HCT116 (cell line): Measurements from ENCODE around the gene SLC26A2. TPM values are rescaled to one million over a fixed set of nuclear protein-coding genes. Genes with fewer than 3 reads are reported as not detected.

Experiments
- ATAC-seq: fragments of 200-7000 bp; cut with Tn5 transposase; 2 replicates; pipeline ENCODE4 v1.9.1; 2020; ENCODE audit warnings: mild to moderate bottlenecking, moderate library complexity
- BruUV-seq: library from RNA; stranded (reverse); fragments of 400-500 nt; replicated peaks from 2 replicates; lab custom pipeline; 2021; lab: Mats Ljungman, UMichigan
- CTCF ChIA-PET: fragments of 300-600 bp; sonication (Branson Sonifier 250); formaldehyde crosslinking; loops from one replicate; lab custom pipeline; 2021; ENCODE audit warnings: antibody characterized with exemption; lab: Charles Lee
- POLR2A ChIA-PET: fragments of 300-600, 350-600 bp; sonication (Branson Sonifier 250); formaldehyde crosslinking; loops from one replicate; lab custom pipeline; 2021; ENCODE audit warnings: antibody characterized with exemption; lab: Charles Lee
- RAD21 ChIA-PET, 2 experiments: fragments of 300-600 bp; sonication (Branson Sonifier 250); formaldehyde crosslinking; loops; one replicate each; lab custom pipeline; 2023; ENCODE audit warnings: low total read pairs in 2 of 2; ENCODE audit not compliant: uncharacterized antibody in 2 of 2, unreplicated experiment in 2 of 2, low non-redundant PET in 1 of 2; lab: Charles Lee
- DNase-seq: peaks from one replicate; pipeline ENCODE4 v3.0.0-alpha.2; 2010; ENCODE audit warnings: low read depth, low spot score
- H2AFZ ChIP-seq: fragments of 200-600 bp; shearing (Covaris generic), sonication (generic); 2 replicates; pipeline ENCODE4 v1.6.1; 2017; ENCODE audit warnings: low read depth, mixed run types, mixed read lengths, antibody characterized with exemption, low read length; ENCODE audit not compliant: poor library complexity, severe bottlenecking
- H3K27ac ChIP-seq: 2 replicates; pipeline ENCODE4 v1.5.1; 2012; ENCODE audit warnings: low read depth, low read length
- H3K27me3 ChIP-seq: fragments of 200-600 bp; sonication (generic); 2 replicates; pipeline ENCODE4 v1.6.1; 2016; ENCODE audit warnings: mixed run types, low read length, mixed read lengths; ENCODE audit not compliant: insufficient read depth
- H3K36me3 ChIP-seq, 2 experiments: fragments of 200-500 bp in 1 of 2; fragments of 200-600 bp in 1 of 2; sonication (Bioruptor generic) in 1 of 2; sonication (generic) in 1 of 2; 2 replicates each; pipeline versions ENCODE4 v1.5.1 to v1.6.1; 2014 to 2016; ENCODE audit warnings: low read length in 2 of 2, inconsistent platforms in 1 of 2, mixed read lengths in 1 of 2, mixed run types in 1 of 2; ENCODE audit not compliant: insufficient read depth in 2 of 2, control insufficient read depth in 1 of 2
- H3K4me1 ChIP-seq, 2 experiments: fragments of 200-600 bp in 1 of 2; sonication (generic) in 1 of 2; 2 replicates each; pipeline versions ENCODE4 v1.5.1 to v1.6.1; 2012 to 2017; ENCODE audit warnings: low read length in 2 of 2, inconsistent platforms in 1 of 2, mild to moderate bottlenecking in 1 of 2, mixed read lengths in 1 of 2, mixed run types in 1 of 2, moderate library complexity in 1 of 2; ENCODE audit not compliant: insufficient read depth in 2 of 2, control insufficient read depth in 1 of 2
- H3K4me2 ChIP-seq: fragments of 200-600 bp; sonication (generic); 2 replicates; pipeline ENCODE4 v1.6.1; 2017; ENCODE audit warnings: mixed run types, low read length, mixed read lengths
- H3K4me3 ChIP-seq, 2 experiments: fragments of 200-600 bp in 1 of 2; sonication (generic) in 1 of 2; replicated peaks in 1 of 2; 2 replicates each; pipeline ENCODE4 v1.5.1; 2011 to 2016; ENCODE audit warnings: low read length in 2 of 2, control low read depth in 1 of 2, low read depth in 1 of 2, mild to moderate bottlenecking in 1 of 2, mixed read lengths in 1 of 2, mixed run types in 1 of 2
- H3K79me2 ChIP-seq: fragments of 200-600 bp; sonication (generic); 2 replicates; pipeline ENCODE4 v1.6.1; 2017; ENCODE audit warnings: mild to moderate bottlenecking, mixed run types, low read length, moderate library complexity, mixed read lengths; ENCODE audit not compliant: insufficient read depth
- H3K9ac ChIP-seq: fragments of 200-600 bp; sonication (generic); 2 replicates; pipeline ENCODE4 v1.6.1; 2016; ENCODE audit warnings: low read length, mixed read lengths
- H3K9me2 ChIP-seq: fragments of 200-600 bp; sonication (generic), shearing (Covaris generic); 2 replicates; pipeline ENCODE4 v1.6.1; 2017; ENCODE audit warnings: mixed run types, mild to moderate bottlenecking, moderate library complexity; ENCODE audit not compliant: insufficient read depth
- H3K9me3 ChIP-seq, 2 experiments: fragments of 200-500 bp in 1 of 2; fragments of 200-600 bp in 1 of 2; sonication (Bioruptor generic) in 1 of 2; sonication (generic) in 1 of 2; 2 replicates each; pipeline ENCODE4 v1.6.1; 2014 to 2017; ENCODE audit warnings: low read length in 2 of 2, mixed read lengths in 2 of 2, inconsistent platforms in 1 of 2, low read depth in 1 of 2, mild to moderate bottlenecking in 1 of 2, mixed run types in 1 of 2, moderate library complexity in 1 of 2; ENCODE audit not compliant: control insufficient read depth in 1 of 2, insufficient read depth in 1 of 2
- H4K20me1 ChIP-seq: fragments of 200-600 bp; sonication (generic), shearing (Covaris generic); 2 replicates; pipeline ENCODE4 v1.6.1; 2017; ENCODE audit warnings: mixed run types, mild to moderate bottlenecking, moderate library complexity; ENCODE audit not compliant: insufficient read depth
- EGR1 ChIP-seq: IDR thresholded peaks from 2 replicates; pipeline ENCODE4 v1.6.1; 2012; ENCODE audit warnings: low read depth
- POLR2AphosphoS5 ChIP-seq: IDR thresholded peaks from 2 replicates; pipeline ENCODE4 v1.6.1; 2011; ENCODE audit warnings: mild to moderate bottlenecking, low read depth, low read length, moderate library complexity
- REST ChIP-seq: IDR thresholded peaks from 2 replicates; pipeline ENCODE4 v1.6.1; 2012; ENCODE audit warnings: low read depth
- SIN3A ChIP-seq: IDR thresholded peaks from 2 replicates; pipeline ENCODE4 v1.6.1; 2012; ENCODE audit warnings: low read depth
- TCF7L2 ChIP-seq: IDR thresholded peaks from 2 replicates; pipeline ENCODE4 v1.7.0; 2011; ENCODE audit warnings: borderline replicate concordance, inconsistent platforms; ENCODE audit not compliant: insufficient read depth, insufficient read length; ENCODE audit errors: extremely low read depth
- ZFX ChIP-seq: fragments of 450-650 bp; IDR thresholded peaks from 2 replicates; pipeline ENCODE4 v1.6.1; 2017
- intact Hi-C: fragments of 100-400 bp; cut with micrococcal nuclease; formaldehyde crosslinking; loops from 2 replicates; pipeline ENCODE4 v1.10.0; 2022
- total RNA-seq: library from RNA; stranded (reverse); gene quantifications from one replicate; pipeline ENCODE4 v1.2.1, GENCODE V29; 2021; ENCODE audit not compliant: unreplicated experiment
- TF ChIP-seq, protein P1 (sequence below): IDR thresholded peaks from 2 replicates; pipeline ENCODE4 v1.6.1; 2011; ENCODE audit warnings: mild to moderate bottlenecking, low read length, moderate library complexity; ENCODE audit not compliant: insufficient replicate concordance; ENCODE audit errors: extremely low read depth
- TF ChIP-seq, protein P2 (sequence below): IDR thresholded peaks from 2 replicates; pipeline ENCODE4 v1.6.1; 2012
- TF ChIP-seq, protein P3 (sequence below), 3 experiments: fragments of 200-600 bp in 1 of 3; sonication (generic) in 1 of 3; IDR thresholded peaks in 2 of 3; conservative IDR thresholded peaks in 1 of 3; 2 replicates each; pipeline ENCODE4 v1.5.1; 2012 to 2017; ENCODE audit warnings: low read depth in 2 of 3, low read length in 2 of 3, antibody characterized with exemption in 1 of 3, borderline replicate concordance in 1 of 3, control low read depth in 1 of 3, mild to moderate bottlenecking in 1 of 3, mixed read lengths in 1 of 3, mixed run types in 1 of 3, moderate library complexity in 1 of 3; ENCODE audit not compliant: insufficient read depth in 1 of 3

The SLC26A2 gene
- total RNA-seq, 1 experiment from 2014 or later, result 7.8 TPM

- TF ChIP-seq, protein P1, sequence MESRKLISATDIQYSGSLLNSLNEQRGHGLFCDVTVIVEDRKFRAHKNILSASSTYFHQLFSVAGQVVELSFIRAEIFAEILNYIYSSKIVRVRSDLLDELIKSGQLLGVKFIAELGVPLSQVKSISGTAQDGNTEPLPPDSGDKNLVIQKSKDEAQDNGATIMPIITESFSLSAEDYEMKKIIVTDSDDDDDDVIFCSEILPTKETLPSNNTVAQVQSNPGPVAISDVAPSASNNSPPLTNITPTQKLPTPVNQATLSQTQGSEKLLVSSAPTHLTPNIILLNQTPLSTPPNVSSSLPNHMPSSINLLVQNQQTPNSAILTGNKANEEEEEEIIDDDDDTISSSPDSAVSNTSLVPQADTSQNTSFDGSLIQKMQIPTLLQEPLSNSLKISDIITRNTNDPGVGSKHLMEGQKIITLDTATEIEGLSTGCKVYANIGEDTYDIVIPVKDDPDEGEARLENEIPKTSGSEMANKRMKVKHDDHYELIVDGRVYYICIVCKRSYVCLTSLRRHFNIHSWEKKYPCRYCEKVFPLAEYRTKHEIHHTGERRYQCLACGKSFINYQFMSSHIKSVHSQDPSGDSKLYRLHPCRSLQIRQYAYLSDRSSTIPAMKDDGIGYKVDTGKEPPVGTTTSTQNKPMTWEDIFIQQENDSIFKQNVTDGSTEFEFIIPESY, result no peak
Measured at GRCh38 chr5:150007050-150007449, 46.5 kb downstream of the SLC26A2 start (continued).

DNA sequence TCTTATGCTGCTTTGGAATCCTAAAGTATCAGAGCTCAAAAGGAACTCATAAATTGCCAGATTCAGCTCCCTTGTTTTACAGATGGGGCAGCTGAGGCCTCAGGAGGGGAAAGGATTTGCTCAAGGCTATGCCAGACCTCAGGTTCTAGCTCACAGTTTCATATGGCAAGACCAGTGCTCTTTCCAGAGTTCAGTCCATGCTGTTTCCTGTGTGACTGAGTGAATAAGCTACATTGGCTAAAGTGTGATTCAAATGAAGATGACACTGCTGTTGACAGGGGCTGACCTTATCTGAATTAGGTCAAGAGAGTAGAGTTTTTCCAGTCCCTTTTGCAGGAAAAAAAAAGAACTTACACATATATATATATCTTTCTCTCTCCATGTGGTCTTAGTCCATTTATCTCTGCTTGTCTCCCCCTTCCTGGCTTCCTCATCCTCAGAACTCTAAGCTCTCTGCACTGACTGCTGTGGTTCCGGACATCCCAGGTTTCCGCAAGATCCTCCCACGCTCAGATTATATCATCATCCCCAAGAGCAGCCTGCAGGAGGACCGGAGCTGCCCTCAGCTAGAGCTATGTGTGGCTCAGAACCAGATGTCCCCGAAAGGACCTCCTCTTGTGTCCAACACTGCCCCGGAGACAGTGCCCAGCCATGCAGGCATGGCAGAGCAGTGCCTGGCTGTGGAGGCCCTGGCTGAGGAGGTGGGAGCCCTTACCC lies 49.3 kb downstream of the SLC26A2 start:
- BruUV-seq, result no TSS peak

More for the DNA sequence above, 49.3 kb downstream of the SLC26A2 start:
- no peaks in the 10 kb centered on the region for H3K9me2 ChIP-seq
- intact Hi-C loops, result loop anchor here (10.0 kb wide), 2 partner anchors 205 to 345 kb away; partner anchors contain the start of gene TCOF1
- H3K4me2 ChIP-seq, result no peak overlapping the region
- no peak overlapping the region for H2AFZ ChIP-seq
- H3K9me3 ChIP-seq, result peaks cover 0 to 6% of the 10 kb centered on the region in 2 experiments; a peak in 1 of 4 replicates
- H3K9ac ChIP-seq, result no peak overlapping the region
- ChIA-PET RAD21 (no interaction called here), POLR2A (no interaction called here), CTCF (no interaction called here)
- TF ChIP-seq, protein P2, sequence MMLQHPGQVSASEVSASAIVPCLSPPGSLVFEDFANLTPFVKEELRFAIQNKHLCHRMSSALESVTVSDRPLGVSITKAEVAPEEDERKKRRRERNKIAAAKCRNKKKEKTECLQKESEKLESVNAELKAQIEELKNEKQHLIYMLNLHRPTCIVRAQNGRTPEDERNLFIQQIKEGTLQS, result no peak
- TF ChIP-seq POLR2AphosphoS5 (no peak), ZFX (no peak), TCF7L2 (no peak), REST (no peak), EGR1 (no peak), SIN3A (no peak)
- TF ChIP-seq, protein P3, sequence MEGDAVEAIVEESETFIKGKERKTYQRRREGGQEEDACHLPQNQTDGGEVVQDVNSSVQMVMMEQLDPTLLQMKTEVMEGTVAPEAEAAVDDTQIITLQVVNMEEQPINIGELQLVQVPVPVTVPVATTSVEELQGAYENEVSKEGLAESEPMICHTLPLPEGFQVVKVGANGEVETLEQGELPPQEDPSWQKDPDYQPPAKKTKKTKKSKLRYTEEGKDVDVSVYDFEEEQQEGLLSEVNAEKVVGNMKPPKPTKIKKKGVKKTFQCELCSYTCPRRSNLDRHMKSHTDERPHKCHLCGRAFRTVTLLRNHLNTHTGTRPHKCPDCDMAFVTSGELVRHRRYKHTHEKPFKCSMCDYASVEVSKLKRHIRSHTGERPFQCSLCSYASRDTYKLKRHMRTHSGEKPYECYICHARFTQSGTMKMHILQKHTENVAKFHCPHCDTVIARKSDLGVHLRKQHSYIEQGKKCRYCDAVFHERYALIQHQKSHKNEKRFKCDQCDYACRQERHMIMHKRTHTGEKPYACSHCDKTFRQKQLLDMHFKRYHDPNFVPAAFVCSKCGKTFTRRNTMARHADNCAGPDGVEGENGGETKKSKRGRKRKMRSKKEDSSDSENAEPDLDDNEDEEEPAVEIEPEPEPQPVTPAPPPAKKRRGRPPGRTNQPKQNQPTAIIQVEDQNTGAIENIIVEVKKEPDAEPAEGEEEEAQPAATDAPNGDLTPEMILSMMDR (IDR thresholded peaks at IDR 0.05 in 2 of 3, conservative IDR thresholded peaks at IDR 0.05 in 1 of 3; ENCODE audit: borderline replicate concordance in 1 of 3, insufficient read depth in 1 of 3, low read depth in 2 of 3, low read length in 2 of 3), result no peak
- H3K4me1 ChIP-seq, result no peaks in the 10 kb centered on the region
- ATAC-seq (no peak), DNase-seq (no peak)
- H3K4me3 ChIP-seq, result no peak overlapping the region
- H3K27me3 ChIP-seq, result no peaks in the 10 kb centered on the region
- peaks cover 92% of the 10 kb centered on the region for H3K79me2 ChIP-seq
- H3K36me3 ChIP-seq, result peaks cover 62 to 75% of the 10 kb centered on the region in 2 experiments
- no peaks in the 10 kb centered on the region for H4K20me1 ChIP-seq
- no peak overlapping the region for H3K27ac ChIP-seq
